Transverse colon (tissue), 4 donors: ENCODE measurements around the gene COL4A1.

ENCODE experiments used
- CTCF ChIP-seq, 5 experiments: fragments of 200-600 bp in 3 of 5; fragments of 450-650 bp in 2 of 5; sonication (generic) in 3 of 5; IDR thresholded peaks; 1 replicate in 2 of 5; 2 replicates in 3 of 5; pipeline ENCODE4 v1.5.1; 2016 to 2017; ENCODE audit warnings: antibody characterized with exemption in 5 of 5, inconsistent platforms in 3 of 5, mild to moderate bottlenecking in 2 of 5, moderate library complexity in 1 of 5
- EP300 ChIP-seq: sonication (generic); formaldehyde crosslinking; IDR thresholded peaks from one replicate; pipeline ENCODE4 v1.6.1; 2017; ENCODE audit warnings: antibody characterized with exemption, low read depth
- POLR2A ChIP-seq: fragments of 450-650 bp; IDR thresholded peaks from one replicate; pipeline ENCODE4 v1.6.1; 2016; ENCODE audit warnings: antibody characterized with exemption, mild to moderate bottlenecking, moderate library complexity
- POLR2AphosphoS5 ChIP-seq, 3 donors: sonication (generic); formaldehyde crosslinking; IDR thresholded peaks; one replicate each; pipeline ENCODE4 v1.6.1; 2016; ENCODE audit warnings: antibody characterized with exemption in 3 of 3

GRCh38 chr13:110162053-110162452 lies 144.9 kb downstream of the COL4A1 start:
- TF ChIP-seq CTCF (IDR thresholded peaks at IDR 0.05): no peak
- TF ChIP-seq POLR2AphosphoS5 (IDR thresholded peaks at IDR 0.05): no peak
- TF ChIP-seq POLR2A: no peak
- no peak for TF ChIP-seq EP300
